HG03095 (cell line): Measurements from ENCODE around the gene AEBP2.

Experiments
- ATAC-seq: cut with Tn5 transposase; IDR thresholded peaks from one replicate; pipeline ENCODE4 v1.9.1; 2021; ENCODE audit warnings: moderate library complexity; ENCODE audit not compliant: unreplicated experiment

The AEBP2 gene

GRCh38 chr12:19498099-19498498 is 58.8 kb downstream of the AEBP2 start:
- ATAC-seq, result no peak

GRCh38 chr12:19499030-19499429 is 59.7 kb downstream of the AEBP2 start:
- no peak for ATAC-seq

GRCh38 chr12:19506497-19506896 is 67.2 kb downstream of the AEBP2 start:
- ATAC-seq, result no peak

GRCh38 chr12:19507823-19508222 is 68.5 kb downstream of the AEBP2 start:
- no peak for ATAC-seq

GRCh38 chr12:19510461-19510860 is 71.2 kb downstream of the AEBP2 start:
- no peak for ATAC-seq

GRCh38 chr12:19515179-19515578 is 75.9 kb downstream of the AEBP2 start:
- no peak for ATAC-seq

GRCh38 chr12:19517583-19517982 is 78.3 kb downstream of the AEBP2 start:
- ATAC-seq, result no peak

- ATAC-seq, result no peak
Observed at GRCh38 chr12:19518209-19518608, 78.9 kb downstream of the AEBP2 start.

- ATAC-seq, result no peak
Observed at GRCh38 chr12:19520646-19521415, 81.5 kb downstream of the AEBP2 start.

GRCh38 chr12:19525274-19525673 is 86.0 kb downstream of the AEBP2 start:
- ATAC-seq, result no peak

- ATAC-seq, result no peak
Observed at GRCh38 chr12:19527866-19528265, 88.6 kb downstream of the AEBP2 start.

- no peak for ATAC-seq
Observed at GRCh38 chr12:19528750-19529149, 89.5 kb downstream of the AEBP2 start.

- ATAC-seq, result no peak
Observed at GRCh38 chr12:19529951-19530636, 90.8 kb downstream of the AEBP2 start.

- no peak for ATAC-seq
Observed at GRCh38 chr12:19530637-19531023, 91.3 kb downstream of the AEBP2 start.

- ATAC-seq, result no peak
Observed at GRCh38 chr12:19533567-19533966, 94.3 kb downstream of the AEBP2 start.

- ATAC-seq, result no peak
Observed at GRCh38 chr12:19539071-19539470, 99.8 kb downstream of the AEBP2 start.

GRCh38 chr12:19539836-19540235 is 100.5 kb downstream of the AEBP2 start:
- ATAC-seq, result no peak

GRCh38 chr12:19542606-19543005 is 103.3 kb downstream of the AEBP2 start:
- no peak for ATAC-seq

- ATAC-seq, result no peak
Observed at GRCh38 chr12:19544353-19544752, 105.1 kb downstream of the AEBP2 start.

GRCh38 chr12:19545301-19545700 is 106.0 kb downstream of the AEBP2 start:
- ATAC-seq, result no peak

- ATAC-seq, result no peak
Observed at GRCh38 chr12:19546027-19546426, 106.7 kb downstream of the AEBP2 start.

GRCh38 chr12:19546611-19547162 is 107.4 kb downstream of the AEBP2 start:
- ATAC-seq, result no peak
